Stimulated activated CD4-positive, alpha-beta T cell treated with anti-CD3 and anti-CD28 coated beads, Interleukin-12 subunit alpha, Interleukin-12 subunit beta, amount 100 ng/mL, for 24 hours (primary cell): Measurements from ENCODE around the gene CDK14.
"Not testable (repeated sequence)": the region's sequence is repeated elsewhere in the genome, so short reads cannot be mapped to it uniquely, and the experiment has no call there.

ENCODE experiments used
- DNase-seq, 2 experiments: peaks; one replicate each; pipeline ENCODE4 v3.0.0-alpha.2; 2020; ENCODE audit warnings: low read depth in 2 of 2

The CDK14 gene

GRCh38 chr7:90791596-90791995 is 195.5 kb downstream of the CDK14 start:
- DNase-seq, result no peak

- DNase-seq, result no peak
These were observed 196.2 kb downstream of the CDK14 start for GRCh38 chr7:90792301-90792700.

DNA sequence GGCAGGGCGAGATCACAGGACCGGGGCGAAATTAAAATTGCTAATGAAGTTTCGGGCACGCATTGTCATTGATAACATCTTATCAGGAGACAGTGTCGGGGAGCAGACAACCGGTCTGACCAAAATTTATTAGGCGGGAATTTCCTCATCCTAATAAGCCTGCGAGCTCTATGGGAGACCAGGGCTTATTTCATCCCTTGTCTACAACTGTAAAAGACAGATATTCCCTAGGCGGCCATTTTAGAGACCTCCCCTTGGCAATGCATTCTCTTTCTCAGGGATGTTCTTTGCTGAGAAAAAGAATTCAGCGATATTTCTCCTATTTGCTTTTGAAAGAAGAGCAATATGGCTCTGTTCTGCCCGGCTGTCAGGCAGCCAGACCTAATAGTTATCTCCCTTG is 198.1 kb downstream of the CDK14 start:
- not testable (repeated sequence) for DNase-seq

GRCh38 chr7:90797596-90797995 is 201.5 kb downstream of the CDK14 start:
- DNase-seq, result no peak

DNA sequence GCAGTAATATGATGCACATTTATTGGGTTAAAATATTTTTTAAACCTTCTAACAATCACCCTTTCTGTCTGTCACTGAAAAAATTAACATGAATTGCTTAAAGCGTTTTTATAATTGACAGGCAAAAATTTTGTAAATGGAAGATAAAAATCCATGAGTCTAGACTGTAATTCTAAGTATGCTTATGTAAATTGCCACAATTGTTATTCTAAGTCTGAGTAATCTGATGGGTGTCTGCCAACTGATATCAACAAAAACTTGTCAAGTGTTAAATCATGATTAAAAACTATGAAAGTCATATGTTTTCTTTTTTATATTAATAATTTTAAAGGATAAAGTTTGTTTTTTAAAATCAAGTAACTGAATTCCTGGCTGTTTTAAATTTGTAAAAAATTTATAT is 208.2 kb downstream of the CDK14 start:
- no peak for DNase-seq

- DNase-seq, result not testable (repeated sequence)
These were observed 219.4 kb downstream of the CDK14 start for GRCh38 chr7:90815552-90815951.

DNA sequence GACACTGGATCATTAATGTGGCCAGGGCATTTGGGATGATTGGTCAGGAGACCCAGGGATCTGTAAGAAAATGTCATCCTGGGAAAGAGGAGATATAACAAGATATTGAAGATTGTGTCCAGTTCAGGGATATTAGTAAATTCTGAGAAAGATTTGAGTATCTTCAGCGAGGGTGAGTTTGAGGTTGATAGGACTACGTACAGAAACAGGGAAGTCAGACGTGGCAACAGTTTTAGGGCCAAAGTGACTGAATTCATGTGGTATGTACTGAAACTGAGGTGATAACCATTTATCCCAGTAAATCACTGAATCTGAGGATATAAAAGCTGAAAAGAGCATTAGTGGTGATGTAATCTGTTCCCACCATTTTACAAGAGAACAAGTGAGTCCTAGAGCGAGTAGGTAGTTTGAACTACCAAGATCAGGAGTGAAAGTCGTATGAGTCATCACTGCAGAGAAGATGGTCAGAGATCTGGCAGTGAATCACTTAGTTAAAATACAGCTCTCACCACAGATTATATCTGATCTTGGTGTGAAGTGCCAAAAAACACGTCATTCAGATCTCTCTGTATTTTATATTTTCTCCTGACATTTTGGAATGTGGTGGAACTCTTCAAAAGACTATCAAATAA is 220.5 kb downstream of the CDK14 start:
- DNase-seq, result no peak

- DNase-seq, result no peak
These were observed 221.0 kb downstream of the CDK14 start for GRCh38 chr7:90817151-90817550.

DNA sequence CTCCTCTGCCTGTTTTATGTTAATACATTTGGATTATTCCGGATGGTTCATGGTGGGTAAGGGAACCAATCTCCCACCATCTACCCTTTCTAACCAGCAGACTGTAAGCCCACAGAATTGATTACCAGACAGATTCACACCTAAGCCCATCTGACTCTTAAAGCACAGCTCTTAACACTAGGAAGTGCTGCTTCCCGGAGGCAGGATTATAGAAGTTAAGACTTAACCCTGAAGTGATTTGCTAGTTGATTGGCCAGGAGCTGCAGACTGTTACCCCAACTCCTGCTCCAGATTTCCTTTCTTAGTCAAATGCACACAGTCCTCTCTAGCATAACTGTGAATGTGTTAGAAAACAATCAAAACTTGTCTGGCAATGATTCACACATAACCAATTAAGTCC is 221.7 kb downstream of the CDK14 start:
- DNase-seq, result no peak

- DNase-seq, result no peak
These were observed 222.2 kb downstream of the CDK14 start for GRCh38 chr7:90818341-90818740.

GRCh38 chr7:90821961-90822620 is 226.0 kb downstream of the CDK14 start:
- no peak for DNase-seq

DNA sequence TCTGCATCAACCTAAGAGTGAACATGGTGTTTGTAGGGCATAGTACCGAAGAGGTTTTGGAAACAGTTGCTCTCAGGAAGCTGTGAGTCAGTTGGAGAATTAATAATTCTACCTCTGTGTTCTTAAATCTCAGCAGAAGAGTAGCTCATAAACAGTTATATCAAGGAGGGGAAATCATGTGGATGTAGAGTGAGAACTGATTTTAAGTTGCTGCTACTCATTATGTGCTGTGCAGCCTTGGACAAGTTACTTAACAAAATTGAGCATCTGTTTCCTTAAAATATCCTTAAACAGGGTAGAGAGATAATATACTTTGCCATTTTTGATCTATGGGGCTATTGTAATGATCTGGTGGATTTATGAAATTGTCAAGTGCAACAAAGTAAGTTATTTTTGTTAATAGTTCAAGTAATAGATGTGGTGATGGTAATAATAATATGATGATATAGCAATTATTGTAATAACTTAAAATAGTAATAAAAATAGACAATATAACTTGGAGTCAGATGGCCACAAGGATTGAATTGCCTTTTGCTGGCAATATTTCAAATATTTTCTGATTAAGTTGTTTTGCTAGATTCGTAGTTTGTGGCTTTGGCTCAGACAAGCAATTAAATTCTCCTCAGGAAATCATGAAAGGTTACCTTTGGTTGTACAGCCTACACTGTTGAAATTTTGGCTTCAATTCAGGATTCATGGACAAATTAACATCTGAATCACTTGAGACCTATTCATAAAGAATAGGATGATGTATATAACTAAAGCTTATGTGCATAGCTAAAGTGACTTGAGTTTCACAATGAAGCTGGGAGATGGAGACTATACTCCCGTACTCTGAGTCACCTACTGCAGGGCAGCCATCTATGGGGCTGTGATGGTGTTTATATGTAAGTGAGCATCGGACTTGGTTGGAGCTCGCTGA is 228.5 kb downstream of the CDK14 start:
- no peak for DNase-seq

GRCh38 chr7:90825779-90826178 is 229.7 kb downstream of the CDK14 start:
- no peak for DNase-seq

- DNase-seq, result no peak
These were observed 232.5 kb downstream of the CDK14 start for GRCh38 chr7:90828601-90829000.

GRCh38 chr7:90830308-90830707 is 234.2 kb downstream of the CDK14 start:
- DNase-seq, result no peak

- DNase-seq, result no peak
These were observed 236.6 kb downstream of the CDK14 start for GRCh38 chr7:90832726-90833125.

GRCh38 chr7:90833443-90833842 is 237.3 kb downstream of the CDK14 start:
- DNase-seq, result no peak

GRCh38 chr7:90834771-90835170 is 238.7 kb downstream of the CDK14 start:
- DNase-seq, result no peak

GRCh38 chr7:90835861-90836260 is 239.7 kb downstream of the CDK14 start:
- no peak for DNase-seq

GRCh38 chr7:90836937-90837336 is 240.8 kb downstream of the CDK14 start:
- no peak for DNase-seq

GRCh38 chr7:90838799-90839198 is 242.7 kb downstream of the CDK14 start:
- no peak for DNase-seq

DNA sequence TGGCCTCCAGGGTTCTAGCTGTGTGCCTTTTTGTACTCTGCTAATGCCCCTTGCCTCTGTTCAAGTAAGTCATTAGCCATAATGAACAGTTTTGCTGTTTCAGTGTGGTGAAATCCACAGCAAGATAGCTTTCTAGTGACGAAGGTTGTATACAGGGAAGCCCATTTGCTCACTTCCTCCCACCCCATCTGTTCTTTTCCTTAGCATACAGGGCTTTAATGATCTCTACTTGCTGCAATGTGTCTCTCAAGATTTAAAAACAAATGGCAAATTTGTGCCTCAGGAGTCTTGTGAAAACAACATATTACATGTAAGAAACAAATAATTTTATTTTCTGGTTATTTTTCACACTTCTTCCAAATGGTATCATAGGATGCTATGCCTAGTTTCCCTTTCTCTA is 243.2 kb downstream of the CDK14 start:
- no peak for DNase-seq
